K562 (cell line): Measurements from ENCODE around the gene TRIM26. TPM values are rescaled to one million over a fixed set of nuclear protein-coding genes. Genes with fewer than 3 reads are reported as not detected.

Experiments
- CEBPB ChIP-seq: fragments of 450-650 bp; IDR thresholded peaks from 2 replicates; pipeline ENCODE4 v1.6.1; 2016; ENCODE audit warnings: missing genetic modification characterization, missing compliant biosample characterization
- CREM ChIP-seq: IDR thresholded peaks from 2 replicates; pipeline ENCODE4 v1.6.1; 2014; ENCODE audit warnings: antibody characterized with exemption, low read depth
- CSDE1 ChIP-seq, 2 experiments: fragments of 450-650 bp; IDR thresholded peaks; 2 replicates each; pipeline ENCODE4 v1.6.1; 2016; ENCODE audit warnings: mild to moderate bottlenecking in 1 of 2
- DNMT1 ChIP-seq: fragments of 450-650 bp; IDR thresholded peaks from 2 replicates; pipeline ENCODE4 v1.6.1; 2016; ENCODE audit warnings: antibody characterized with exemption, mild to moderate bottlenecking
- HDGF ChIP-seq: fragments of 450-650 bp; IDR thresholded peaks from 2 replicates; pipeline ENCODE4 v1.6.1; 2016
- HMGN3 ChIP-seq: IDR thresholded peaks from 2 replicates; pipeline ENCODE4 v1.6.1; 2011; ENCODE audit warnings: borderline replicate concordance, low read depth, mild to moderate bottlenecking, mixed read lengths, low read length; ENCODE audit not compliant: insufficient read length; ENCODE audit errors: extremely low read depth
- KDM1A ChIP-seq, 2 experiments: fragments of 450-650 bp; IDR thresholded peaks; 2 replicates each; pipeline ENCODE4 v1.6.1; 2016; ENCODE audit warnings: mild to moderate bottlenecking in 2 of 2
- MECOM ChIP-seq: fragments of 250-450 bp; sonication (Bioruptor Pico); IDR thresholded peaks from 2 replicates; pipeline ENCODE4 v1.8.0; 2022; ENCODE audit warnings: inconsistent platforms
- MYNN ChIP-seq, 2 experiments: sonication (generic); formaldehyde crosslinking in 1 of 2; IDR thresholded peaks; 2 replicates each; pipeline versions ENCODE4 v1.5.0 to v1.6.1; 2016 to 2020; ENCODE audit warnings: antibody characterized with exemption in 1 of 2, missing genetic modification reagents in 1 of 2
- NFE2L1 ChIP-seq: fragments of 450-650 bp; IDR thresholded peaks from 2 replicates; pipeline ENCODE4 v1.6.1; 2016; ENCODE audit warnings: missing genetic modification characterization, low read depth, mild to moderate bottlenecking, missing compliant biosample characterization, moderate library complexity, borderline replicate concordance
- PRMT5 ChIP-seq: sonication (generic); formaldehyde crosslinking; IDR thresholded peaks from 2 replicates; pipeline ENCODE4 v1.5.0; 2020; ENCODE audit warnings: missing genetic modification reagents
- PYGO2 ChIP-seq: fragments of 450-650 bp; IDR thresholded peaks from 2 replicates; pipeline ENCODE4 v1.6.1; 2016; ENCODE audit warnings: mild to moderate bottlenecking, missing genetic modification characterization, moderate library complexity, missing compliant biosample characterization
- SUPT5H ChIP-seq: fragments of 450-650 bp; IDR thresholded peaks from 2 replicates; pipeline ENCODE4 v1.6.1; 2016
- TEAD2 ChIP-seq: fragments of 450-650 bp; IDR thresholded peaks from 2 replicates; pipeline ENCODE4 v1.6.1; 2016; ENCODE audit warnings: missing genetic modification characterization, control low read depth, missing compliant biosample characterization
- TFAM ChIP-seq: fragments of 250-450 bp; sonication (Bioruptor Pico); conservative IDR thresholded peaks from 2 replicates; pipeline ENCODE4 v1.5.0; 2021; ENCODE audit warnings: mild to moderate bottlenecking, moderate library complexity
- TSC22D4 ChIP-seq: fragments of 450-650 bp; IDR thresholded peaks from 2 replicates; pipeline ENCODE4 v1.6.1; 2016; ENCODE audit warnings: missing genetic modification characterization, missing biosample characterization, control low read depth
- ZNF133 ChIP-seq: fragments of 250-450 bp; sonication (Bioruptor Pico); IDR thresholded peaks from 2 replicates; pipeline ENCODE4 v1.4.0; 2020; ENCODE audit warnings: mild to moderate bottlenecking
- ZNF165 ChIP-seq: fragments of 250-450 bp; sonication (Bioruptor Pico); IDR thresholded peaks from 2 replicates; pipeline ENCODE4 v1.4.0; 2020; ENCODE audit warnings: borderline replicate concordance
- ZNF175 ChIP-seq: fragments of 200-800 bp; sonication (Bioruptor generic); IDR thresholded peaks from 2 replicates; pipeline ENCODE4 v1.6.1; 2016; ENCODE audit warnings: low read depth, mild to moderate bottlenecking, missing genetic modification characterization, missing compliant biosample characterization
- ZNF696 ChIP-seq: fragments of 250-450 bp; sonication (Bioruptor Pico); conservative IDR thresholded peaks from 2 replicates; pipeline ENCODE4 v1.4.0; 2020; ENCODE audit warnings: mild to moderate bottlenecking, moderate library complexity
- ZNF764 ChIP-seq: fragments of 250-450 bp; sonication (Bioruptor Pico); IDR thresholded peaks from 2 replicates; pipeline ENCODE4 v1.4.0; 2020; ENCODE audit warnings: low read depth, mild to moderate bottlenecking, moderate library complexity
- polyA plus RNA-seq, 8 experiments: library from polyadenylated mRNA; depleted of rRNA in 4 of 8; stranded (reverse) in 5 of 8; unstranded in 3 of 8; fragments of >200 nt; fragmentation: Nextera tagmentation in 2 of 8; fragmentation: Illumina TruSeq in 1 of 8; extraction: Ambion mirVana in 2 of 8; extraction: Trizol in 1 of 8; gene quantifications; 2 replicates each; pipeline versions ENCODE4 v1.2.1 to v1.2.3, GENCODE V29; 2011 to 2014; ENCODE audit warnings: inconsistent platforms in 1 of 8, missing spikeins in 1 of 8
- total RNA-seq, 7 experiments: library from RNA; depleted of rRNA in 6 of 7; stranded (reverse); fragments of >200 nt in 6 of 7; fragmentation: Illumina TruSeq in 2 of 7; extraction: Trizol in 2 of 7; gene quantifications; 2 replicates each; pipeline versions ENCODE4 v1.2.1 to v1.2.3, GENCODE V29; 2011 to 2021; ENCODE audit warnings: low replicate concordance in 1 of 7
- TF ChIP-seq, protein P1 (sequence below): sonication (generic); formaldehyde crosslinking; IDR thresholded peaks from 2 replicates; pipeline ENCODE4 v1.8.1; 2023; ENCODE audit warnings: mild to moderate bottlenecking, missing genetic modification reagents
- TF ChIP-seq, protein P2 (sequence below): IDR thresholded peaks from 2 replicates; pipeline ENCODE4 v1.6.1; 2016; ENCODE audit warnings: missing genetic modification characterization, missing compliant biosample characterization
- TF ChIP-seq, protein P3 (sequence below): sonication (generic); formaldehyde crosslinking; IDR thresholded peaks from 2 replicates; pipeline ENCODE4 v1.8.0; 2022; ENCODE audit warnings: mild to moderate bottlenecking, missing genetic modification reagents
- TF ChIP-seq, protein P4 (sequence below), 2 experiments: fragments of 450-650 bp; IDR thresholded peaks; 2 replicates each; pipeline ENCODE4 v1.6.1; 2016

TRIM26 gene
- total and polyA plus RNA-seq, 9 of the 15 experiments (the other 6 are each of a cell fraction or from before 2014, with no cell fraction given), result 0.80 to 5.0 (median 2.8) TPM

DNA sequence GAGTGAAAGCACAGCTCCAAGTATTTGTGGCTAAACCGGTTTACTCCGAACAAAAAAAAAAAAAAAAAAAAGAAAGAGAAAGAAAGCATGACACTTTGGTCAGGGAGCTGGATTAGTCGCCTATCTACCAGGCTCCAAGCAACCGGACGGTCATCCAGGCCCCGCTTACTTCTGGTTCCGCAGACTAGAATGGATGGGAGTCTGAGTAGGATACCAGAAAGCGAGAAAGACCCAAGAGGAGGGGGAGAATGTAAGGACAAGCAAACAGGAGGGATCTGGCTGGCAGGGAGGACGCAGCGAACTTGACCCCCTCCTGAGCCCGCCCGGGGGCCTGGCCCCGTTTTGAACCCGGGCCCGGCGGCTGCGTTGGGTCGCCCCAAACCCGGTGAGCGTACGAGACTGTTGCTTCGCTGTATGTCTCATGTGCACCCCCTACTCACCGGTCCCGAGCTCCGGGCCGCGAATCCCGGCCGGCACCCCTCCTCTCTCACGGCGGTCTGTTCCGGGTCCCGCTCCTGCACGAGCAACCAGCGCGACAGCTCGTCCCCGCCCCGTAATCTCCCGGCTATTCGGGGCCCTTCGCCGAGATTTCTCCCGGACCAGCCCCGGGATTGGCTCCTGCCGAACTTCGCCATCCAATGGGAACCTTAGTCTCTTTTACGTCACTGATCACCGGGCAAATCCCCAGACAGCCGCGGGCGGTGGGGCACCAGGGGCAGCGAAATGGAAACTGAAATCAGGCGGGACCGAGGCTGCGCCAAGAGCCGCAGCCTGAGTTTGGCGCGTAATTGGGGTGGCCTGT lies at the start of gene TRIM26 (continued):
- TF ChIP-seq, protein P1, sequence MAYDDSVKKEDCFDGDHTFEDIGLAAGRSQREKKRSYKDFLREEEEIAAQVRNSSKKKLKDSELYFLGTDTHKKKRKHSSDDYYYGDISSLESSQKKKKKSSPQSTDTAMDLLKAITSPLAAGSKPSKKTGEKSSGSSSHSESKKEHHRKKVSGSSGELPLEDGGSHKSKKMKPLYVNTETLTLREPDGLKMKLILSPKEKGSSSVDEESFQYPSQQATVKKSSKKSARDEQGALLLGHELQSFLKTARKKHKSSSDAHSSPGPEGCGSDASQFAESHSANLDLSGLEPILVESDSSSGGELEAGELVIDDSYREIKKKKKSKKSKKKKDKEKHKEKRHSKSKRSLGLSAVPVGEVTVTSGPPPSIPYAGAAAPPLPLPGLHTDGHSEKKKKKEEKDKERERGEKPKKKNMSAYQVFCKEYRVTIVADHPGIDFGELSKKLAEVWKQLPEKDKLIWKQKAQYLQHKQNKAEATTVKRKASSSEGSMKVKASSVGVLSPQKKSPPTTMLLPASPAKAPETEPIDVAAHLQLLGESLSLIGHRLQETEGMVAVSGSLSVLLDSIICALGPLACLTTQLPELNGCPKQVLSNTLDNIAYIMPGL (CRISPR knock-in tag), result no peak
- TF ChIP-seq CSDE1 (IDR thresholded peaks at IDR 0.05) (no peak), ZNF133 (CRISPR knock-in tag) (no peak), HMGN3 (no peak), ZNF696 (CRISPR knock-in tag) (no peak), ZNF764 (CRISPR knock-in tag) (no peak), PRMT5 (CRISPR knock-in tag) (no peak), SUPT5H (peak; percentile 41; the same call in 1 of the 2 replicates), HDGF (no peak), TFAM (CRISPR knock-in tag) (no peak), TSC22D4 (tag) (no peak), DNMT1 (no peak), TEAD2 (tag) (no peak), CREM (peak; percentile 91), CEBPB (no peak), ZNF175 (CRISPR knock-in tag) (no peak), MYNN (IDR thresholded peaks at IDR 0.05) (no peak), MYNN (CRISPR knock-in tag; IDR thresholded peaks at IDR 0.05) (no peak), PYGO2 (tag) (no peak), ZNF165 (CRISPR knock-in tag) (no peak), KDM1A (IDR thresholded peaks at IDR 0.05) (peak; percentile 84), NFE2L1 (no peak), MECOM (CRISPR knock-in tag) (no peak)
- TF ChIP-seq, protein P2, sequence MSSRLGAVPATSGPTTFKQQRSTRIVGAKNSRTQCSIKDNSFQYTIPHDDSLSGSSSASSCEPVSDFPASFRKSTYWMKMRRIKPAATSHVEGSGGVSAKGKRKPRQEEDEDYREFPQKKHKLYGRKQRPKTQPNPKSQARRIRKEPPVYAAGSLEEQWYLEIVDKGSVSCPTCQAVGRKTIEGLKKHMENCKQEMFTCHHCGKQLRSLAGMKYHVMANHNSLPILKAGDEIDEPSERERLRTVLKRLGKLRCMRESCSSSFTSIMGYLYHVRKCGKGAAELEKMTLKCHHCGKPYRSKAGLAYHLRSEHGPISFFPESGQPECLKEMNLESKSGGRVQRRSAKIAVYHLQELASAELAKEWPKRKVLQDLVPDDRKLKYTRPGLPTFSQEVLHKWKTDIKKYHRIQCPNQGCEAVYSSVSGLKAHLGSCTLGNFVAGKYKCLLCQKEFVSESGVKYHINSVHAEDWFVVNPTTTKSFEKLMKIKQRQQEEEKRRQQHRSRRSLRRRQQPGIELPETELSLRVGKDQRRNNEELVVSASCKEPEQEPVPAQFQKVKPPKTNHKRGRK (tag), result no peak
- TF ChIP-seq, protein P3, sequence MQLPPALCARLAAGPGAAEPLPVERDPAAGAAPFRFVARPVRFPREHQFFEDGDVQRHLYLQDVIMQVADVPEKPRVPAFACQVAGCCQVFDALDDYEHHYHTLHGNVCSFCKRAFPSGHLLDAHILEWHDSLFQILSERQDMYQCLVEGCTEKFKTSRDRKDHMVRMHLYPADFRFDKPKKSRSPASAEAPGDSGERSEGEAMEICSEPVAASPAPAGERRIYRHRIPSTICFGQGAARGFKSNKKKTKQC (CRISPR knock-in tag), result no peak
- TF ChIP-seq, protein P4, sequence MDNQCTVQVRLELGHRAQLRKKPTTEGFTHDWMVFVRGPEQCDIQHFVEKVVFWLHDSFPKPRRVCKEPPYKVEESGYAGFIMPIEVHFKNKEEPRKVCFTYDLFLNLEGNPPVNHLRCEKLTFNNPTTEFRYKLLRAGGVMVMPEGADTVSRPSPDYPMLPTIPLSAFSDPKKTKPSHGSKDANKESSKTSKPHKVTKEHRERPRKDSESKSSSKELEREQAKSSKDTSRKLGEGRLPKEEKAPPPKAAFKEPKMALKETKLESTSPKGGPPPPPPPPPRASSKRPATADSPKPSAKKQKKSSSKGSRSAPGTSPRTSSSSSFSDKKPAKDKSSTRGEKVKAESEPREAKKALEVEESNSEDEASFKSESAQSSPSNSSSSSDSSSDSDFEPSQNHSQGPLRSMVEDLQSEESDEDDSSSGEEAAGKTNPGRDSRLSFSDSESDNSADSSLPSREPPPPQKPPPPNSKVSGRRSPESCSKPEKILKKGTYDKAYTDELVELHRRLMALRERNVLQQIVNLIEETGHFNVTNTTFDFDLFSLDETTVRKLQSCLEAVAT (IDR thresholded peaks at IDR 0.05), result no peak
